ENCODE results near the gene SEMA6D.

- TF ChIP-seq CTCF (IDR thresholded peaks at IDR 0.05) (no peak), POLR2A (IDR thresholded peaks at IDR 0.05) (no peak), POLR2AphosphoS5 (IDR thresholded peaks at IDR 0.05) (no peak)
Observed at GRCh38 chr15:47708161-47708980, 8.9 kb upstream of the SEMA6D start.

Data from gastroesophageal sphincter (tissue), 3 donors.